SH-SY5Y (cell line): ENCODE data around the gene UBQLN2.

Source experiments
- GATA2 ChIP-seq: IDR thresholded peaks from 2 replicates; pipeline ENCODE4 v1.6.1; 2011; ENCODE audit warnings: mild to moderate bottlenecking, low read depth, low read length
- GATA3 ChIP-seq: IDR thresholded peaks from 2 replicates; pipeline ENCODE4 v1.6.1; 2011; ENCODE audit warnings: low read depth, mild to moderate bottlenecking, low read length, moderate library complexity

The UBQLN2 gene

GRCh38 chrX:56563231-56564161 is at the start of gene UBQLN2:
TSS of gene UBQLN2 (plus strand) at chrX:56563627. CDS start at chrX:56563874, 247 bp downstream.
- TF ChIP-seq GATA3 = no peak
- TF ChIP-seq GATA2 = peak; percentile 44; the same call in 1 of the 2 replicates

DNA sequence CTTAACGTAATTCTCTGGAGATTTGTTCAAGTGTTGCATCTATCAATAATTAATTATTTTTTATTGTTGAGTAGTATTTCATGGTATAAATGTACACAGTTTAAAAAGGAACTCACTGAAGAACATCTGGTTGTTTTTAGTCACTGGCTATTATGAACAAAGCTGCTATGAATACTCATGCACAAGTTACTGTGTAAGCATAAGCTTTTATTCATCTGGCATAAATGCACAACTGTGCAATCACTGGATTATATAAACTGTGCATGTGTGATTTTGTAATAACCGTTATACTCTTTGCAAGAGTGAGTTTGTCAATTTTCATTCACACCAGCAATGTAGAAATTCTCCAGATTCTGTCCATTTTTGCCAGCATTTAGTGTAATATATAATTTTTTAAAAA is 43.8 kb upstream of the UBQLN2 start:
- TF ChIP-seq GATA2 (no peak), GATA3 (no peak)

DNA sequence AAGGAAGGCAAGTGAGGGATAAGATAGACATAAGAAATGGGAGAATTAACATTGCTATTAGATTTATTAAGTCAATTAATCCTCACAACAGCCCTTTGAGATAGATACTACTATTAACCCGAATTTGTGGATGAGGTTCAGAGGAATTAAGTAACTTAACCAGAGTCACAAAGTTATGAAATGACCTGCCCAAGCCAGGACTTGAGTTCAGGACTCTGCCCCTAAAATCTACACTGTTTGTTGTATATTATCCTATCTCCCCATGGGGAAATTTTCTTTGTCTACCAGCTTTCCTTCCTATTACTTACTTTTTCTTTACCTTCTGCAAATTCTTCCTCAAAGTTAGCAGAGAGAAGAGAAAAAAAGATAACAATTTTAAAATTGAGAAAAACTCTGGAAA is 33.4 kb upstream of the UBQLN2 start:
- TF ChIP-seq GATA2 (no peak), GATA3 (no peak)

DNA sequence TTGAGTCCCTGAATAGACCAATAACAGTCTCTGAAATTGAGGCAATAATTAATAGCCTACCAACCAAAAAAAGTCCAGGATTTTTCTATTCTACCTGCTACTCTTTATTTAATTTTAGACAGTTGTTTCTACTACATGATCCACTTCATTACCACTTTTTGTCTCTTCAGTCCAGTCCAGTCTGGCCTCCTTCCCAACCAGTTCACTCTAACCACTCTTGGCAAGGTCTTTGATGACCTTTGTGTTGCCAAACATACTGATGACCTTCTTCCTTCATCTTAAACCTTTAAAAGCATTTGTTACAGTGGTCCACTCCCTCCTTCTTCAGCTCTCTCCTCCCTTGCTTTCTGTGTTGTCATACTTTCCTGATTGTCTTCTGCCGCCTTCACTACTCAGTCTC is 12.8 kb upstream of the UBQLN2 start:
- TF ChIP-seq GATA3 (no peak), GATA2 (no peak)

DNA sequence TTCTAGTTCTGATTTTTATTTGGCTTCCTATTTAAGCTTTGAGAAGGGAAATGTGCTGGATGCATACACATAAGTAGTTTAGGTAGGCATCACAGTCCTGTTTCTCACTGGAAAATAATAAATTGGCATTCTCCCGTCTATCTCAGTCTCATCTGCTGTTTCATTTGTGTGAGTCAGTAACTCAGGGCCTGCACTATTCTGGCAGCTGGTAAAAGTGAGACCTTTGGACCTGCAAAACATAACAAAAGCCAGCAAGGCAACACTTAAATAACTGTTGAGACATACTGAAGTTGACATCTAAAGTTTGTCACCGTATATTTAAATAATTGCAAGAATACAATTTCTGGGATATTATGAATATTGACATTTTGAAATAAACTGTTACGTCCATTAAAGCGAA is 8.6 kb upstream of the UBQLN2 start:
- TF ChIP-seq GATA3 = no peak
- TF ChIP-seq GATA2 = no peak

DNA sequence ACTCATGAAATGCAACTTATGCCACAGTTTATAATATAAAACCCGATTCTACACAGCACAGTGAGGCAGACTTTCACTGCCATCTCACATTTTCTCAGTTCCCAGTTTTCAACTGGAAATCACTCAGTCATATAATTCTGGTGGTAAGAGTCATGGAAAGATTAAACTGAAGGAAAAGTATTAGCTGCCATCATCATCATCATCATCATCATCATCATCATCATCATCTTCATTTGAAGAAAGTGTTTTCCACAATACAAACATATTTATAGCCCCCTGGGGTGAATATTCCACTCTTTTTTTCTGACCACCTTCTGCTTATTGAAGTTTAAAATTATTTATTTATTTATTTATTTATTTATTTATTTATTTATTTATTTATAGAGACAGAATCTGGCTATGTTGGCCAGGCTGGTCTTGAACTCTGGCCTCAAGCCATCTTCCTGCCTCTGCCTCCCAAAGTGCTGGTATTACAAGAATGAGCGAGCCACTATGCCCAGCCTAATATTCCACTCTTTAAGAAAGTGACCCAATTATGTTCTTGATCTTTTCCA is 6.0 kb upstream of the UBQLN2 start:
- TF ChIP-seq GATA3 (no peak), GATA2 (no peak)

DNA sequence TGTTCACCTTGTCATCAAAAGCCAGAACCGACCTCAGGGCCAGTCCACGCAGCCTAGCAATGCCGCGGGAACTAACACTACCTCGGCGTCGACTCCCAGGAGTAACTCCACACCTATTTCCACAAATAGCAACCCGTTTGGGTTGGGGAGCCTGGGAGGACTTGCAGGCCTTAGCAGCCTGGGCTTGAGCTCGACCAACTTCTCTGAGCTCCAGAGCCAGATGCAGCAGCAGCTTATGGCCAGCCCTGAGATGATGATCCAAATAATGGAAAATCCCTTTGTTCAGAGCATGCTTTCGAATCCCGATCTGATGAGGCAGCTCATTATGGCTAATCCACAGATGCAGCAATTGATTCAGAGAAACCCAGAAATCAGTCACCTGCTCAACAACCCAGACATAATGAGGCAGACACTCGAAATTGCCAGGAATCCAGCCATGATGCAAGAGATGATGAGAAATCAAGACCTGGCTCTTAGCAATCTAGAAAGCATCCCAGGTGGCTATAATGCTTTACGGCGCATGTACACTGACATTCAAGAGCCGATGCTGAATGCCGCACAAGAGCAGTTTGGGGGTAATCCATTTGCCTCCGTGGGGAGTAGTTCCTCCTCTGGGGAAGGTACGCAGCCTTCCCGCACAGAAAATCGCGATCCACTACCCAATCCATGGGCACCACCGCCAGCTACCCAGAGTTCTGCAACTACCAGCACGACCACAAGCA is 898 bp downstream of the UBQLN2 start:
- TF ChIP-seq GATA2 (no peak), GATA3 (no peak)

DNA sequence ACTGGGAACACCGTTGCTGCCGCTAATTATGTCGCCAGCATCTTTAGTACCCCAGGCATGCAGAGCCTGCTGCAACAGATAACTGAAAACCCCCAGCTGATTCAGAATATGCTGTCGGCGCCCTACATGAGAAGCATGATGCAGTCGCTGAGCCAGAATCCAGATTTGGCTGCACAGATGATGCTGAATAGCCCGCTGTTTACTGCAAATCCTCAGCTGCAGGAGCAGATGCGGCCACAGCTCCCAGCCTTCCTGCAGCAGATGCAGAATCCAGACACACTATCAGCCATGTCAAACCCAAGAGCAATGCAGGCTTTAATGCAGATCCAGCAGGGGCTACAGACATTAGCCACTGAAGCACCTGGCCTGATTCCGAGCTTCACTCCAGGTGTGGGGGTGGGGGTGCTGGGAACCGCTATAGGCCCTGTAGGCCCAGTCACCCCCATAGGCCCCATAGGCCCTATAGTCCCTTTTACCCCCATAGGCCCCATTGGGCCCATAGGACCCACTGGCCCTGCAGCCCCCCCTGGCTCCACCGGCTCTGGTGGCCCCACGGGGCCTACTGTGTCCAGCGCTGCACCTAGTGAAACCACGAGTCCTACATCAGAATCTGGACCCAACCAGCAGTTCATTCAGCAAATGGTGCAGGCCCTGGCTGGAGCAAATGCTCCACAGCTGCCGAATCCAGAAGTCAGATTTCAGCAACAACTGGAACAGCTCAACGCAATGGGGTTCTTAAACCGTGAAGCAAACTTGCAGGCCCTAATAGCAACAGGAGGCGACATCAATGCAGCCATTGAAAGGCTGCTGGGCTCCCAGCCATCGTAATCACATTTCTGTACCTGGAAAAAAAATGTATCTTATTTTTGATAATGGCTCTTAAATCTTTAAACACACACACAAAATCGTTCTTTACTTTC is 1.8 kb downstream of the UBQLN2 start:
- no peak for TF ChIP-seq GATA3
- no peak for TF ChIP-seq GATA2

DNA sequence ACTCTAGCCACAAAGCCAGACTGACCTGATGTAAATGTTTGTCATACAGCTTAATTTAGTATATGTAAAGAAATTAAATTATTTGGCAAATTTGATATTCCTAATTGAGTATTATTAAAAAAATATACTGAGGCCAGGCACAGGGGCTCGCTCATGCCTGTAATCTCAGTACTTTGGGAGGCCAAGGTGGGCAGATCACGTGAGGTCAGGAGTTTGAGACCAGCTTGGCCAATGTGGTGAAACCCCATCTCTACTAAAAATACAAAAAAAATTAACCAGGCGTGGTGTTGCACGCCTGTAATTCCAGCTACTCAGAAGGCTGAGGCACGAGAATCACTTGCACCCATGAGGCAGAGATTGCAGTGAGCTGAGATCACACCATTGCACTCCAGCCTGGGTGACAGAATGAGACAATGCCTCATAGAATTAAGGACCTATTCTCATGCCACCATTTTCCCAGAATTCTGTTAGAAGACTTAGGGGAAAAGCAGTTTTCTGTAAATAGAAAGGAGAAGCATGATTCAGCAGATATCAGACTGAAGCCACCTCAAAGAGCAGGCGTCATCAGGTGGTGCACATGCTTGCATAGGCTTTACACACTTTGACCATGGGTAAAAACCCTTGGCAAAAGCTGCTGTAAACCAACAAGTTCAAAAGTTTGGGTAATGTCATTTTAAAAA is 6.1 kb downstream of the UBQLN2 start:
- no peak for TF ChIP-seq GATA3
- no peak for TF ChIP-seq GATA2

DNA sequence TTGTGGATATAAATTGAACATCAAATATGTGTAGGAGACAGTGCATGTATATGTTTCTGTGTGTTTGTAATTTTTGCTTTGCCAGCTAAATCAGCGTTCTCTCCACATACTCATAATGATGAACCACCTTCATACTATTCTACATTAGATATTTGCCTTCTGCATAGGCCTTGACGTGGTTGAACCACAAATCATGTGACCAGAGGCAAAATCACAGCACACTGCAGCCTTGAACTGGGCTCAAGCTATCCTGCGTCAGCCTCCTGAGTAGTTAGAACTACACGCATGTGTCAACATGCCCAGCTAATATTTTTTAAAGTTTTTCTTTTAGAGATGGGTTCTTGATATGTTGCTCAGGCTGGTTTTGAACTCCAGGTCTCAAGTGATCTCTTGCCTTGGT is 9.5 kb downstream of the UBQLN2 start:
- no peak for TF ChIP-seq GATA3
- TF ChIP-seq GATA2 = no peak

GRCh38 chrX:56574861-56575260 is 11.4 kb downstream of the UBQLN2 start:
- TF ChIP-seq GATA3 (no peak), GATA2 (no peak)

DNA sequence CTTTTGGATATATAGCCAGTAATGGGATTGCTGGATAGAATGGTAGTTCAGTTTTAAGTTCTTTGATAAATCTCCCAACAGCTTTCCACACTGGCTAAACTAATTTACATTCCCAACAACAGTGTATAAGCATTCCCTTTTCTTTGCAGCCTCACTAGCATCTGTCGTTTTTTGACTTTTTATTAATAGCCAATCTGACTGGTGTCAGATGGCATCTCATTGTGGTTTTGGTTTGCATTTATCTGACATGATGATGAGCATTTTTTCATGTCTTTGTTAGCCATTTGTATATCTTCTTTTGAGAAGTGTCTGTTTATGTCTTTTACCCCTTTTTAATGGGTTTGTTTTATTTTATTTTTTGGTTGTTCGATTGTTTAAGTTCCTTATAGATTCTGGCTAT is 13.3 kb downstream of the UBQLN2 start:
- no peak for TF ChIP-seq GATA2
- no peak for TF ChIP-seq GATA3

DNA sequence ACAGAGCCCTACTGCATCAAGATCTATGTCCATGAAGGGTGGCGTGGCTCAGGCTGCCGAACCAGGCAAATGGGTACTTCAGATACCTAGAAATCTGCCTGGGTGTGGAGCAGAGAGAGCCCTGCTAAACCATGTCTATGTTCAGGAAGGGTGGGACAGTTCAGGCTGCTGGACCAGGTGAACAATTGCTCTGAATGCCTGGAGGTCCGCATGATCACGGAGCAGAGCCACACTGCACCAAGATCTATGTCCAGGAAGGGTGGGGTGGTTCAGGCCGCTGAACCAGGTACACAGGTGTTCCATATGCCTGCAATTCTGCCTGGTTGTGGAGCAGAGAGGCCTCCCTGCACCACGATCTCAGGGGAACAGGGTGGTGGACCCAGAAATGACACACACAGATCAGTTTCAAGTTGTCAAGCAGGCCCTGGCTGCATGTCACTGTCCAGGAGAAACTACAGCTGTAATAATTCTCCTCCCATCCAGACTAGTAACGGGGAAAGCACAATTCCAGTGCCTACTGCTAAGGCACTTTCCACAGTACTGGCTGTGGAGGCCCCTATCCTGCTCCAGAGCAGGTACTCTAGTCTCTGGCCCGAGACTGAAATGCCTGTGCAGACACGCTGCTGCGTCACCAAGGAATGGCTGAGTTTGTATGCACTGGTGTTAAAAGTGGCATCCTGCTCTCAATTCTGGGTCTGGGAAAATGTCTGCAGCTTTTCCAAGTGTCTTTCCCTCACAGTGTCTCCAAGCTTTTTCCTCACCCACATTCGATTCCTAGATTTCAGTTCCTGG is 25.2 kb downstream of the UBQLN2 start:
- TF ChIP-seq GATA3 (no peak), GATA2 (no peak)
